ENCODE data around the gene HAPLN3.

The HAPLN3 gene

DNA sequence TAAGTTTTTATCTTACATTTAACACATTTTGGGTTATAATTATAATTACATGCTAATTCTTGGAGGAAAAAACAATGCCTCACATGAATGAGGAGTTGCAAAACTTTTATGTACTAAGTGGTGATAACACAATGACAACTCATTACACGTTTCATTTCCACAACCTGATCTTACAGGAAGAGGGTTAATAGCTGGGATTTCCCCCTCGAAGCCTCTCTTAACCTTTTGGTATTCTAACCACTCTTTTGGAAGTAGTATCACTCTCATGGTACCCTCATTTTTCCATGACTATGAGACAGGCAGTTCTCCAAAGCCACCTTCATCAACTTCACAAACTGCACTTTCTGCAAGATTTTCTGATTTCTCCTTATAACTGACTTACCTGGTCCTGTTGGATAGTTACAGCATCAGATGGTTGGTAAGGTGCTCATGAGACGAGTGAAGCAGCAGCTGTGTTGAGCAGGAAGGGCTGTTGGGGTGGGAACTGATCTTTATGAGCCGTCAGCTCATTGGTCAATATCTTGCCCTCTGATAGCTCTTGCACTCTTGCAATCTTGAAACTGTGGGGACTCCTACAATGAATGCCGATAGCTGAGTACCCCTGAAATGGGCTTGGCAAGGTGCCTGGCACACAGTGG lies 50.5 kb downstream of the HAPLN3 start:
- DNase-seq: no peak
- H3K27me3 Mint-ChIP-seq: no peaks in the 10 kb centered on the region
- peaks cover 9% of the 10 kb centered on the region for H3K4me1 Mint-ChIP-seq (ENCODE audit: low read depth)
- H3K4me3 Mint-ChIP-seq: no peak overlapping the region
- no peaks in the 10 kb centered on the region for H3K36me3 Mint-ChIP-seq (ENCODE audit: low read depth)
- H3K9me3 Mint-ChIP-seq: no peaks in the 10 kb centered on the region
- peak overlapping the region; percentile 52 for H3K27ac Mint-ChIP-seq

DNA sequence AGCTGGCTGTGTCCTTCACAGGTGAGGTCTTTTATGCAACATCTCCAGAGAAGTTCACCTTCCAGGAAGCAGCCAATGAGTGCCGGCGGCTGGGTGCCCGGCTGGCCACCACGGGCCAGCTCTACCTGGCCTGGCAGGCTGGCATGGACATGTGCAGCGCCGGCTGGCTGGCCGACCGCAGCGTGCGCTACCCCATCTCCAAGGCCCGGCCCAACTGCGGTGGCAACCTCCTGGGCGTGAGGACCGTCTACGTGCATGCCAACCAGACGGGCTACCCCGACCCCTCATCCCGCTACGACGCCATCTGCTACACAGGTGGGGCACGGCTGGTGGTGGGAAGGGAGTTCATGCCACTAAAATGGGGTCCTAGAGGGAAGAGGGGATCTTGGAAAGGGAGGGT lies 52.0 kb downstream of the HAPLN3 start:
- Mint-ChIP-seq H3K9me3 (no peaks in the 10 kb centered on the region), H3K36me3 (ENCODE audit: low read depth) (no peaks in the 10 kb centered on the region), H3K4me3 (no peak overlapping the region), H3K27ac (no peak overlapping the region), H3K4me1 (ENCODE audit: low read depth) (peaks cover 9% of the 10 kb centered on the region), H3K27me3 (peaks cover 4% of the 10 kb centered on the region)
- DNase-seq: no peak

DNA sequence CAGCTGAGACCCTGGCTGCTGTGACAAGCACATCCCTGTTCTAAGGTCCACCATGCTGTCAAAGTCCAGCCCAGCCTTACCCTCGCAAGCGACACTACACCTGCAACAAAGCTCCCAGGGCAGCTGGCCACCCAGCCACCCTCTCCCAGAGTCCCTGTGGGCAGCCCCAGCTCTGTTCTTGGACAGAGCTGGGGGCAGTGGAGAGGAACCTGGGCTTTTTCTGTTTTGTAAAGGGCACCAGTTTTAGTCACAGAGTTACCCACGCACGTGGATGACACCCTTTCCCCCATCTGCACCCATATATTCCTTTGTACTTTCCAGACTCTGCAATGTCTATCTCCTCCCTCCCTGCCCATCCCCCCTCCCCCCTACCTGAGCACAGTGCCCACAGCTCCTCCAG lies 53.2 kb downstream of the HAPLN3 start:
- Mint-ChIP-seq H3K4me3 (no peak overlapping the region), H3K36me3 (ENCODE audit: low read depth) (no peaks in the 10 kb centered on the region), H3K4me1 (ENCODE audit: low read depth) (peaks cover 9% of the 10 kb centered on the region), H3K27me3 (peaks cover 4% of the 10 kb centered on the region), H3K9me3 (no peaks in the 10 kb centered on the region), H3K27ac (no peak overlapping the region)
- no peak for DNase-seq

DNA sequence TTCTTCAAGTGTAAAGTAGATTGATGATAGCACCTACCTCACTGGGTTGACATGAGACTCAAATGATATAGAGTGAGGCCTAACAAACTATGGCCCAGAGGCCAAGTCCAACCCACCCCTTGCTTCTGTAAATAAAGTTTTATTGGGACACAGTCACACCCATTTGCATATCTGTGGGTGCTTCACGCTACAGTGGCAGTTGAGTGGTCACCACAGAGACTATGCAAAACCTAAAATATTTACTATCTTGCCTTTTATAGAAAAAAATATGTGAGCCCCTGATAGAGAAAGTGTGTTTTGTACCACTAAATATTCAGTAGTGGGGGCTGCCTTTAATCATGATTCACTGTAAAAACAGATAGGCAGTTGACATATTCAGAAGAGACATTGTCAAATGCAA lies 54.1 kb downstream of the HAPLN3 start:
- Mint-ChIP-seq H3K36me3 (ENCODE audit: low read depth) (no peaks in the 10 kb centered on the region), H3K4me1 (ENCODE audit: low read depth) (peaks cover 9% of the 10 kb centered on the region), H3K9me3 (no peaks in the 10 kb centered on the region), H3K27ac (no peak overlapping the region), H3K27me3 (peaks cover 4% of the 10 kb centered on the region), H3K4me3 (no peak overlapping the region)
- DNase-seq: no peak

DNA sequence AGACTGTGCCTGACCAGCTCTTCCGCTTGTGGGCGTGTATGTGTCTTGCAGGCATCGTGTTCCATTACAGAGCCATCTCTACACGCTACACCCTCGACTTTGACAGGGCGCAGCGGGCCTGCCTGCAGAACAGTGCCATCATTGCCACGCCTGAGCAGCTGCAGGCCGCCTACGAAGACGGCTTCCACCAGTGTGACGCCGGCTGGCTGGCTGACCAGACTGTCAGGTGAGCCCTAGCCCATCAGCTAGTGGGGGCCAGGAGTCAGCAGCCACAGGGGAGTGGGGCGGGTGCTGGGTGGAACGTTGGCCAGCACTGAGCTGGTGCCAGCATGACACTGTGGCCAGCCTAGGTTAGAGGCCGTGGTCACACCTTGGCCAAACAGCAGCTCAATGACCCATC lies 55.4 kb downstream of the HAPLN3 start:
- Mint-ChIP-seq H3K27me3 (peaks cover 4% of the 10 kb centered on the region), H3K9me3 (no peaks in the 10 kb centered on the region), H3K4me3 (no peak overlapping the region)

DNA sequence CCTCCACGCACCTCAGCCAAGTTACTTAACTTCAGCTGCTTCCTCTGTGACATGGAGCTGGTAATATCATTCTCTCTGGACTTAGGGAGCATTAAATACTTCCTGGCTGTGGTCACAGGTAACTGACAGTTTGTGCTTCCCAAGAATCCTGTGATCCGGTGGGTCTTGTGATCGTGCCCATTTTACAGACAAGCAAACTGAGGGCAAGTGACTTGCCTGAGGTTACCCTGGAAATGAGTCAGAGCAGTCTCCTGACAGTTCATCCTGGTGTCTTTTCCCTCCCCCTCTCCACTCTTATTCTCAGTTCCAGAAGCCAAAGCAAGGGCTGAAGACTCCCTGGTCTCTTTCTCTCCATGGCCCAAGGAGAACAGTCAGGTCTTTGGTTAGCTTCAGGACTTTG lies 56.2 kb downstream of the HAPLN3 start:
- Mint-ChIP-seq H3K27ac (no peak overlapping the region), H3K9me3 (no peaks in the 10 kb centered on the region), H3K27me3 (peaks cover 4% of the 10 kb centered on the region), H3K4me3 (no peak overlapping the region), H3K36me3 (ENCODE audit: low read depth) (no peaks in the 10 kb centered on the region), H3K4me1 (ENCODE audit: low read depth) (peaks cover 4% of the 10 kb centered on the region)
- DNase-seq: no peak

More for the DNA sequence above, 55.4 kb downstream of the HAPLN3 start:
- no peaks in the 10 kb centered on the region for H3K36me3 Mint-ChIP-seq (ENCODE audit: low read depth)
- no peak for DNase-seq
- H3K4me1 Mint-ChIP-seq (ENCODE audit: low read depth): peaks cover 7% of the 10 kb centered on the region
- no peak overlapping the region for H3K27ac Mint-ChIP-seq

DNA sequence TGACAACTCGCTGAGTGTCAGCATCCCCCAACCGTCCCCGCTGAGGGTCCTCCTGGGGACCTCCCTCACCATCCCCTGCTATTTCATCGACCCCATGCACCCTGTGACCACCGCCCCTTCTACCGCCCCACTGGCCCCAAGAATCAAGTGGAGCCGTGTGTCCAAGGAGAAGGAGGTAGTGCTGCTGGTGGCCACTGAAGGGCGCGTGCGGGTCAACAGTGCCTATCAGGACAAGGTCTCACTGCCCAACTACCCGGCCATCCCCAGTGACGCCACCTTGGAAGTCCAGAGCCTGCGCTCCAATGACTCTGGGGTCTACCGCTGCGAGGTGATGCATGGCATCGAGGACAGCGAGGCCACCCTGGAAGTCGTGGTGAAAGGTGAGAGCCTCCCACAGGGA lies 56.7 kb downstream of the HAPLN3 start:
- no peak overlapping the region for H3K4me3 Mint-ChIP-seq
- peaks cover 4% of the 10 kb centered on the region for H3K27me3 Mint-ChIP-seq
- H3K4me1 Mint-ChIP-seq (ENCODE audit: low read depth): peaks cover 6% of the 10 kb centered on the region
- H3K36me3 Mint-ChIP-seq (ENCODE audit: low read depth): no peaks in the 10 kb centered on the region
- DNase-seq: no peak
- H3K9me3 Mint-ChIP-seq: no peaks in the 10 kb centered on the region
- H3K27ac Mint-ChIP-seq: no peak overlapping the region

DNA sequence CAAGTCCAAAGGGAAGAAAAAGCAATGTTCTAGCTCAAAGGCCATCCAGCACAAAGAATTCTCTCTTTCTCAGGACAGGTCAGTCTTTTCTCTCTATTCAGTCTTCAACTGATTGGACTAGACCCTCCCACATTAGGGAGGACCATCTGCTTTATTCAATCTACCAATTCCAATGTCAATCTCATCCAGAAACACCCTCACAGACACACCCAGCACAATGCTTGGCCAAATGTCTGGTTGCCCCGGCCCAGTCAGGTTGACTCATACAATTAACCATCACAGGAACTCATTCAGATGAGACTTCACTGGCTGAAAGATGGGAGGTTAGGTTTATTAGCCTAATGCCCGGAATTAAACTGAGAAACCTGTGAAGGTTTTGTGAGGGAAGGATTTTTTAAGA lies 59.7 kb downstream of the HAPLN3 start:
- no peak overlapping the region for H3K4me3 Mint-ChIP-seq
- no peak overlapping the region for H3K27ac Mint-ChIP-seq
- DNase-seq: no peak
- peaks cover 4% of the 10 kb centered on the region for H3K27me3 Mint-ChIP-seq
- no peaks in the 10 kb centered on the region for H3K9me3 Mint-ChIP-seq
- H3K36me3 Mint-ChIP-seq (ENCODE audit: low read depth): no peaks in the 10 kb centered on the region
- peaks cover 6% of the 10 kb centered on the region for H3K4me1 Mint-ChIP-seq (ENCODE audit: low read depth)

DNA sequence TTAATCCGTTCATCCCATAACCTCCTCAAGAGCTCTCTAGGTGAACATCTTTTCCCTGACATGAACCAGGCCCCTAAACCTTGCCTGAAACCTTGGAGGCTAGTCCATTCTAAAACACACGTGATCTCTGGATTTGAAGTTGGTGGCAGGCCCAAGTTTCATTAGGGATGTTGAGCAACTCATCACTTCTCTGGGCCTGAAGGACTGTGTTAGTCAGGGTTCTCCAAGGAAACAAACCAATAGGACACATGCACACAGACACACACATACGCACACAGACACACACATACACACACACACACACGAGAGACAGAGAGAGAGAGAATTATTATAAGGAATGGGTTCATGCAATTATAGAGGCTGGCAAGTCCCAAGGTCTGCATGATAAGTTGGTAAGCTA lies 60.2 kb downstream of the HAPLN3 start:
- H3K4me1 Mint-ChIP-seq (ENCODE audit: low read depth): peaks cover 6% of the 10 kb centered on the region
- no peak for DNase-seq
- no peaks in the 10 kb centered on the region for H3K36me3 Mint-ChIP-seq (ENCODE audit: low read depth)
- H3K27ac Mint-ChIP-seq: no peak overlapping the region
- H3K4me3 Mint-ChIP-seq: no peak overlapping the region
- peaks cover 4% of the 10 kb centered on the region for H3K27me3 Mint-ChIP-seq
- no peaks in the 10 kb centered on the region for H3K9me3 Mint-ChIP-seq

DNA sequence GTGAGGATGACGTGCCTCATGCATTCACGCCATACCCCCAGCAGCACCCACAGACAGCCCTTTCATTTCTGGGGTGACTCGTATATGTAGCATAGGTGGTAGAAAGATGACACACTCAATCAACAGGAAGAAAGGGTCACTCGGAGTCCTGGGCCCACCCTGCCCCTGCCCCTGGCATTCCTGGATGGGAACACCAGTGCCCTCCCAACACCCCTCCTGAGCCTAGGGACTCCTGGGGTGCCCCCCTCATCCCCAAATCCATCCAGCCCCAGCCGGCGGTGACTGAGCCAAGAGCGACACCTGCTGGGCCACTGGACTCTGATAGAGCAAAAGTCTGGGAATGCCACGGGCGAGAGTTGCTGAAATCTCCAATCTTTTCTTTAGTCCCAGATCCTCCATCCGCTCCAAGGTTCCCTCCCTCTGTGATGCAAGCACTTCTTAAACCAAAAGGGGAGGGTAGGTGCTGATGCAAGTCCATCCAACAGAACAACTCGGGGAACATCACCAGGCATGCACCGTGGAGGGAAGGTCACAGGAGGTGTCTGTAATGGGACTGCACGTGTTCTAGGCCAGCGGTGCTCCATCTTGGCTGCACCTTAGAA lies 61.0 kb downstream of the HAPLN3 start:
- Mint-ChIP-seq H3K4me1 (ENCODE audit: low read depth) (peaks cover 6% of the 10 kb centered on the region), H3K27ac (no peak overlapping the region), H3K9me3 (no peaks in the 10 kb centered on the region), H3K36me3 (ENCODE audit: low read depth) (no peaks in the 10 kb centered on the region), H3K4me3 (no peak overlapping the region), H3K27me3 (peaks cover 3% of the 10 kb centered on the region)
- peak; percentile 45 for DNase-seq

DNA sequence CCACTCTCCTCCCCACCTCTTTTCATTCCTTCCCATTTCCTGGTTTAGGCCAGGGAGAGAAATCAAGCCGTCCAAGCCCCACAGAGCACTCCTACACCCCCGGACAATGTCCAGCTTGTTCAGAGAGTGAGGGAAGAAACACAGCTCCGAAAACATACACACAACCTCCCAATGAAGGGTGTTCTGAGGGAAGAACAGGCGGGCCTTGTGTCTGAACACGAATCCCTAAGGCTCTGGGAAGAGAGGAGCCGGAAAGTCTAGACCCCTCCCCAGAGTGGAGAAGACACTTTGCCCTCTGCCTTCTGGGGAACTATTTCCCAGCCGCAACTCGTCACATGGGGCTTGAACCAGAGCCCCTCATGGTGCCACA lies 61.6 kb downstream of the HAPLN3 start:
- no peak overlapping the region for H3K27ac Mint-ChIP-seq
- no peak for DNase-seq
- H3K27me3 Mint-ChIP-seq: no peaks in the 10 kb centered on the region
- no peaks in the 10 kb centered on the region for H3K9me3 Mint-ChIP-seq
- H3K36me3 Mint-ChIP-seq (ENCODE audit: low read depth): no peaks in the 10 kb centered on the region
- no peak overlapping the region for H3K4me3 Mint-ChIP-seq
- peaks cover 6% of the 10 kb centered on the region for H3K4me1 Mint-ChIP-seq (ENCODE audit: low read depth)

DNA sequence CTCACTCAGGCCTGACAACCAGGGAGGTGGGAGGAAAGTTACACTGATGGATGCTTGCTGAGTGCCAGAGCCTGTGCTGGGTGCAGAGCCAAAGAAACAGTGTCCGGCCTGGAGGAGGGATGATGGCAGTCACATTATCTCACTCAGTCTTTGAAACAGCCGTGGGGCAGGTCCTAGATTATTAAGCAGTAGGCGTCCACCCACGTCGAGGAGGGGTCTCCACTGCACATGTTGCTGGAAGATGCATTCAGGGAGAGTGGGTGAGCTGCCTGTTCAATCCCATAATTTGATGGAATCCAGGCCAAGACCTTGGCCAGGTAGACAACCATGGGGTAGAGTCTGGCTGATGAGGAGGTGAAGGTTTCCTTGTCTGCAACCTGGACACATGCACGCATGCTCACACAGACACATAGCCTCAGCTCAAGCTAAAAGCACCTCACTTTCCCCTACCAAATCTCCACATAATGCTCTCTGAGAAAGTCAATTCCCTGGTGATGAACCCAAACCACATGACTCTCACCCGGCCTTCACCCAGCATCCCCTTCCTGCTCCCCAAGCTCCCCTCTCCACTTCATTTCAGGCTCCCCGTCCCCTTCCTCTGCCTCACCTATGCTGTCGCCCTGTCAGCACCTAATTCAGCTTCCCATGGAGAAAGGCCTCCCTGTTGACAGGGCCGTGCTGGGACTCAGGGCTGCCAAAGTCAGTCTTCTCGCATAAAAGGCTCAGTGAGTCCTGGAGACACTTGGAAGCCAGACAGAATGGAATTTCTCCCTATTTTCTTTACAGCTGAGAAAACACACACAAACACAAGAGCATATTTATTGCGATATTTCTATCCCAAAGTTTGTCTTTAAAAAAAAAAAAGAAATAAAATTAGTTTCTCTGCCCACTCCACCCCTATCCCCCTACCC lies 62.3 kb downstream of the HAPLN3 start:
- DNase-seq: no peak
- Mint-ChIP-seq H3K36me3 (ENCODE audit: low read depth) (no peaks in the 10 kb centered on the region), H3K27ac (no peak overlapping the region), H3K27me3 (no peaks in the 10 kb centered on the region), H3K9me3 (no peaks in the 10 kb centered on the region), H3K4me1 (ENCODE audit: low read depth) (peaks cover 6% of the 10 kb centered on the region), H3K4me3 (no peak overlapping the region)

DNA sequence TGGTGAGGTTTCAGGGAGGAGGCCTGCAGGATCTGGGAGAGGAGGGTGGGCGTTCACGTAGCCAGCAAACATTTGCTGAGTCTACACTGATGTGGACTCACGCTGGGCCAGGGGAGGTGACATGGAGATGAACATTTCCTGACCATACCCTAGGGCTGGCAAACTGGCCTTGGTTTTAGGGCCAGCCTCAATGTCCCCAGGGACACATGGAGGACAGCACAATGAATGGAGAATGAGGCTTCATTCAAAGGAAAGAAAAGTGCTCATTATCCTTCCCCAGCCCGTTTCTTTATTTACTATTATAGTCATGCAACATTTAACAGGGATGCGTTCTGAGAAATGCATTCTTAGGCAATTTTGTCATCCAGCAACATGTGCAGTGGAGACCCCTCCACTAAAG lies 65.3 kb downstream of the HAPLN3 start:
- H3K27ac Mint-ChIP-seq: no peak overlapping the region
- no peak for DNase-seq
- peaks cover 6% of the 10 kb centered on the region for H3K4me1 Mint-ChIP-seq (ENCODE audit: low read depth)
- peaks cover 3% of the 10 kb centered on the region for H3K27me3 Mint-ChIP-seq
- H3K36me3 Mint-ChIP-seq (ENCODE audit: low read depth): no peaks in the 10 kb centered on the region
- H3K4me3 Mint-ChIP-seq: no peak overlapping the region
- no peaks in the 10 kb centered on the region for H3K9me3 Mint-ChIP-seq

DNA sequence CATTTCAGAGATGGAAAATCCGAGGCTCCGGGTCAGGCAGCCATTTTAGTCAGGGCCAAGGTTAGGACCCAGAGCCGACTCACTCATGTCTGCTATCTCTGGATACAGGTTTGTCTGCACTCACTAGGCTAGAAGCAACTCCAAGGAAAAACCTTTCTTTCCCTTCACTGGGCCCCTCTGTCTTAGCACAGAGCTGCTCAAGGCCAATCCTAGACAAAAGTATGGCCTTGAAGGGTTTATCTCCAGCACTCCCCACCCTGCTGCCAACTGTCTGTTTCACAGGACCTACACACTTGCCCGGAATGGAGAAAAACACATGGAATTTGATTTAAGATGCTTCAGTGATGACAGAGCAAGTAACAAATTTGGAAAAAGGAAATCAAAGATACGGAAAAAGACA lies 66.6 kb downstream of the HAPLN3 start:
- no peaks in the 10 kb centered on the region for H3K36me3 Mint-ChIP-seq (ENCODE audit: low read depth)
- H3K4me3 Mint-ChIP-seq: no peak overlapping the region
- no peaks in the 10 kb centered on the region for H3K4me1 Mint-ChIP-seq (ENCODE audit: low read depth)
- no peak for DNase-seq
- no peaks in the 10 kb centered on the region for H3K9me3 Mint-ChIP-seq
- H3K27me3 Mint-ChIP-seq: peaks cover 3% of the 10 kb centered on the region
- no peak overlapping the region for H3K27ac Mint-ChIP-seq

Measured in activated T-cell treated with anti-CD3 and anti-CD28 coated beads, Interleukin-2, amount 50 U/mL, for 24 hours (primary cell).